ENCODE measurements around the gene TEN1. TPM values are rescaled to one million over a fixed set of nuclear protein-coding genes. Genes with fewer than 3 reads are reported as not detected.

TEN1 gene
- total and polyA plus RNA-seq, 2 of the 13 experiments (the other 11 are each of a cell fraction or from before 2014, with no cell fraction given), result 18.0 to 21.3 TPM

DNA sequence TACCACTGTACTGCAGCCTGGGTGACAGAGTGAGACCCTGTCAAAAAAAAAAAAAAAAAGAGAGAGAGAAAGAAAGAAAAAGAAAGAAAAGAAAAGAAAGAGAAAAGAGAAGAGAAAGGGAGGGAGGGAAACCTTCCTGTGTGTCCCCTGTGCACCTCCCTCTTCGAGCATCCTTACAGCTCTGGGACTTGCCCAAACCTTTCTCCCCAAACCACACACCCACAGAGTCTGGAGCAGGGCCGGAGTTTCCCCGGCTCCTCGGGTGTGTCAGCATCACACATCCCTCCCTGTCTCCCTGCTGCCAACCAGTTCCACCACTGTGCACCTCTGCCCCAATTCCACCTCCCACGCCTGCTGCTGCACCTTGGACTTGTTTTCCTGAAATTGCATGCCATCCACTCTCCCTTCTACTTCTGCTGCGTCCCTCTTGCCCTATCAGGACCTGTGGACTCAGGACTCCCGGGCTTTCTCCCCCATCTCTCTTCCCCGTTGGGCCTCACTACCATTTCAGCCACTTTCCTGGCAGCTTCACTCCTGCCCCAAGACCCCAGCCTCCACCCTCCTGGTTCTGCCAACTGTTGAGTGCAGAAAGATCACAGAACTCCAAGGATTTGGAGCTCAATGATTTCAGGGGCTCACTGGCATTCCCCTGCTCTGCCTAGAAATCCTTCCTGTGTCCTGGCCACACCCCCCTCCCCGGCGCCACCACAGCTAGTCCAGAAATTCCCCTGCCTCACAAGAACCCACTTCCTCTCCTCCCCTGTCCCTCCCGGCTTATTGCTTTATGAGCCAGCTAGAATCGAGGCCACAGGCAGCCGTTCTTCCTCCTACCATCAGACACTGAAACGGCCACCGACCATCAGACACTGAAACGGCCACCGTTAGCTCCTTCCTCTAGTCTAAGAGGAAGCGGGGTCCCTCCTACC lies 17.9 kb downstream of the TEN1 start (continued):
- no peak for TF ChIP-seq ZSCAN30 (CRISPR knock-in tag; IDR thresholded peaks at IDR 0.05)
- peak; percentile 87; the same call in 1 of the 2 replicates for TF ChIP-seq BRCA1 (CRISPR knock-in tag; IDR thresholded peaks at IDR 0.05)
- no peak for TF ChIP-seq EZH2 (conservative IDR thresholded peaks at IDR 0.05; ENCODE audit: low read depth, low read length)
- TF ChIP-seq CREB3 (CRISPR knock-in tag; IDR thresholded peaks at IDR 0.05), result no peak; the same call in 1 of the 2 replicates
- no peak for TF ChIP-seq ZNF296 (CRISPR knock-in tag; conservative IDR thresholded peaks at IDR 0.05)
- no peak for TF ChIP-seq RNF219 (CRISPR knock-in tag; IDR thresholded peaks at IDR 0.05)
- no peak for TF ChIP-seq ZNF577 (CRISPR knock-in tag; IDR thresholded peaks at IDR 0.05; ENCODE audit: borderline replicate concordance, low read depth)
- TF ChIP-seq FOXO1 (CRISPR knock-in tag; IDR thresholded peaks at IDR 0.05), result peak; percentile 100
- TF ChIP-seq, protein P1, sequence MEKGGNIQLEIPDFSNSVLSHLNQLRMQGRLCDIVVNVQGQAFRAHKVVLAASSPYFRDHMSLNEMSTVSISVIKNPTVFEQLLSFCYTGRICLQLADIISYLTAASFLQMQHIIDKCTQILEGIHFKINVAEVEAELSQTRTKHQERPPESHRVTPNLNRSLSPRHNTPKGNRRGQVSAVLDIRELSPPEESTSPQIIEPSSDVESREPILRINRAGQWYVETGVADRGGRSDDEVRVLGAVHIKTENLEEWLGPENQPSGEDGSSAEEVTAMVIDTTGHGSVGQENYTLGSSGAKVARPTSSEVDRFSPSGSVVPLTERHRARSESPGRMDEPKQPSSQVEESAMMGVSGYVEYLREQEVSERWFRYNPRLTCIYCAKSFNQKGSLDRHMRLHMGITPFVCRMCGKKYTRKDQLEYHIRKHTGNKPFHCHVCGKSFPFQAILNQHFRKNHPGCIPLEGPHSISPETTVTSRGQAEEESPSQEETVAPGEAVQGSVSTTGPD (CRISPR knock-in tag; IDR thresholded peaks at IDR 0.05), result peak; percentile 11; the same call in 1 of the 2 replicates
- TF ChIP-seq, protein P2, sequence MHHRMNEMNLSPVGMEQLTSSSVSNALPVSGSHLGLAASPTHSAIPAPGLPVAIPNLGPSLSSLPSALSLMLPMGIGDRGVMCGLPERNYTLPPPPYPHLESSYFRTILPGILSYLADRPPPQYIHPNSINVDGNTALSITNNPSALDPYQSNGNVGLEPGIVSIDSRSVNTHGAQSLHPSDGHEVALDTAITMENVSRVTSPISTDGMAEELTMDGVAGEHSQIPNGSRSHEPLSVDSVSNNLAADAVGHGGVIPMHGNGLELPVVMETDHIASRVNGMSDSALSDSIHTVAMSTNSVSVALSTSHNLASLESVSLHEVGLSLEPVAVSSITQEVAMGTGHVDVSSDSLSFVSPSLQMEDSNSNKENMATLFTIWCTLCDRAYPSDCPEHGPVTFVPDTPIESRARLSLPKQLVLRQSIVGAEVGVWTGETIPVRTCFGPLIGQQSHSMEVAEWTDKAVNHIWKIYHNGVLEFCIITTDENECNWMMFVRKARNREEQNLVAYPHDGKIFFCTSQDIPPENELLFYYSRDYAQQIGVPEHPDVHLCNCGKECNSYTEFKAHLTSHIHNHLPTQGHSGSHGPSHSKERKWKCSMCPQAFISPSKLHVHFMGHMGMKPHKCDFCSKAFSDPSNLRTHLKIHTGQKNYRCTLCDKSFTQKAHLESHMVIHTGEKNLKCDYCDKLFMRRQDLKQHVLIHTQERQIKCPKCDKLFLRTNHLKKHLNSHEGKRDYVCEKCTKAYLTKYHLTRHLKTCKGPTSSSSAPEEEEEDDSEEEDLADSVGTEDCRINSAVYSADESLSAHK (CRISPR knock-in tag; IDR thresholded peaks at IDR 0.05; ENCODE audit: borderline replicate concordance), result no peak
- TF ChIP-seq, protein P3, sequence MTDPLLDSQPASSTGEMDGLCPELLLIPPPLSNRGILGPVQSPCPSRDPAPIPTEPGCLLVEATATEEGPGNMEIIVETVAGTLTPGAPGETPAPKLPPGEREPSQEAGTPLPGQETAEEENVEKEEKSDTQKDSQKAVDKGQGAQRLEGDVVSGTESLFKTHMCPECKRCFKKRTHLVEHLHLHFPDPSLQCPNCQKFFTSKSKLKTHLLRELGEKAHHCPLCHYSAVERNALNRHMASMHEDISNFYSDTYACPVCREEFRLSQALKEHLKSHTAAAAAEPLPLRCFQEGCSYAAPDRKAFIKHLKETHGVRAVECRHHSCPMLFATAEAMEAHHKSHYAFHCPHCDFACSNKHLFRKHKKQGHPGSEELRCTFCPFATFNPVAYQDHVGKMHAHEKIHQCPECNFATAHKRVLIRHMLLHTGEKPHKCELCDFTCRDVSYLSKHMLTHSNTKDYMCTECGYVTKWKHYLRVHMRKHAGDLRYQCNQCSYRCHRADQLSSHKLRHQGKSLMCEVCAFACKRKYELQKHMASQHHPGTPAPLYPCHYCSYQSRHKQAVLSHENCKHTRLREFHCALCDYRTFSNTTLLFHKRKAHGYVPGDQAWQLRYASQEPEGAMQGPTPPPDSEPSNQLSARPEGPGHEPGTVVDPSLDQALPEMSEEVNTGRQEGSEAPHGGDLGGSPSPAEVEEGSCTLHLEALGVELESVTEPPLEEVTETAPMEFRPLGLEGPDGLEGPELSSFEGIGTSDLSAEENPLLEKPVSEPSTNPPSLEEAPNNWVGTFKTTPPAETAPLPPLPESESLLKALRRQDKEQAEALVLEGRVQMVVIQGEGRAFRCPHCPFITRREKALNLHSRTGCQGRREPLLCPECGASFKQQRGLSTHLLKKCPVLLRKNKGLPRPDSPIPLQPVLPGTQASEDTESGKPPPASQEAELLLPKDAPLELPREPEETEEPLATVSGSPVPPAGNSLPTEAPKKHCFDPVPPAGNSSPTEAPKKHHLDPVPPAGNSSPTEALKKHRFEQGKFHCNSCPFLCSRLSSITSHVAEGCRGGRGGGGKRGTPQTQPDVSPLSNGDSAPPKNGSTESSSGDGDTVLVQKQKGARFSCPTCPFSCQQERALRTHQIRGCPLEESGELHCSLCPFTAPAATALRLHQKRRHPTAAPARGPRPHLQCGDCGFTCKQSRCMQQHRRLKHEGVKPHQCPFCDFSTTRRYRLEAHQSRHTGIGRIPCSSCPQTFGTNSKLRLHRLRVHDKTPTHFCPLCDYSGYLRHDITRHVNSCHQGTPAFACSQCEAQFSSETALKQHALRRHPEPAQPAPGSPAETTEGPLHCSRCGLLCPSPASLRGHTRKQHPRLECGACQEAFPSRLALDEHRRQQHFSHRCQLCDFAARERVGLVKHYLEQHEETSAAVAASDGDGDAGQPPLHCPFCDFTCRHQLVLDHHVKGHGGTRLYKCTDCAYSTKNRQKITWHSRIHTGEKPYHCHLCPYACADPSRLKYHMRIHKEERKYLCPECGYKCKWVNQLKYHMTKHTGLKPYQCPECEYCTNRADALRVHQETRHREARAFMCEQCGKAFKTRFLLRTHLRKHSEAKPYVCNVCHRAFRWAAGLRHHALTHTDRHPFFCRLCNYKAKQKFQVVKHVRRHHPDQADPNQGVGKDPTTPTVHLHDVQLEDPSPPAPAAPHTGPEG (CRISPR knock-in tag; IDR thresholded peaks at IDR 0.05), result no peak
- TF ChIP-seq ZNF782 (CRISPR knock-in tag; IDR thresholded peaks at IDR 0.05; ENCODE audit: borderline replicate concordance), result peak; percentile 76; the same call in 1 of the 2 replicates
- no peak for TF ChIP-seq ATF7-NPFF (CRISPR knock-in tag; IDR thresholded peaks at IDR 0.05; ENCODE audit: low read depth)
- no peak for TF ChIP-seq AGO1 (IDR thresholded peaks at IDR 0.05; ENCODE audit: low read depth, low read length, poor library complexity, severe bottlenecking)

Data from HepG2 (cell line).